ENCODE results near the gene PAAF1. TPM values are rescaled to one million over a fixed set of nuclear protein-coding genes. Genes with fewer than 3 reads are reported as not detected.

PAAF1 gene
- total RNA-seq, 1 experiment from 2014 or later: 8.2 TPM

DNA sequence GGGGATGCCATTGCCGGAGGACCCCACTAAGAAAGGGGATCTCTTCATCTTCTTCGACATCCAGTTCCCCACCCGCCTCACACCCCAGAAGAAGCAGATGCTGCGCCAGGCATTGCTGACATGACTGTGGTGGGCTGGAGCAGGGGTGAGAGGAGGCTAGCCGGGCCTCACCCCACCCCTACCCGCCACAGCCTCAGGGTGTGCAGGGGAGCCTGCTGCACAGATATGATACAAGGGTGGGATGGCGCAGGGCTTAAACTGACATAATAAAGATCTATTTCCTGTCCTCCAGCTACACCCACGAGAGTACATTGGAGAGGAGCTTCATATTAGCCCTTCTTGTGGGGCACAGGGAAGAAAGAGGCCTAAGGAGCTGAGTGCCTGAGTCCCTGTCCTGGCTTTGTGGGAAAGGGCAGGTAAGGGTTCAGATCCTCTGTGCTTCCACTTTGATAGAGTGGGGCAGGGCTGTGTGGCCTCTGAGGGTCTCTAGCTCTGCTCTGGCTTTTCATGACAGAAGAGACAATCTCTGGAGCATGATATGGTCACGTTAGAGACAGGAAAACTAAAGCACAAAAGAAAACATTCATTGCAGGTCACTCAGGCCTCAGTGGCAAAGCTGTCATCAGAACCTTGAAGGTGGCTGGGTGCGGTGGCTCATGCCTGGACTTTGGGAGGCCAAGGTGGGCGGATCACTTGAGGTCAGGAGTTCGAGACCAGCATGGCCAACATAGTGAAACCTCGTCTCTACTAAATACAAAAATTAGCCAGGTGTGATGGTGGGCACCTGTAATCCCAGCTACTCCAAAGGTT, 93.4 kb downstream of the PAAF1 start:
- no peak for DNase-seq (ENCODE audit: extremely low read depth, low read depth)

DNA sequence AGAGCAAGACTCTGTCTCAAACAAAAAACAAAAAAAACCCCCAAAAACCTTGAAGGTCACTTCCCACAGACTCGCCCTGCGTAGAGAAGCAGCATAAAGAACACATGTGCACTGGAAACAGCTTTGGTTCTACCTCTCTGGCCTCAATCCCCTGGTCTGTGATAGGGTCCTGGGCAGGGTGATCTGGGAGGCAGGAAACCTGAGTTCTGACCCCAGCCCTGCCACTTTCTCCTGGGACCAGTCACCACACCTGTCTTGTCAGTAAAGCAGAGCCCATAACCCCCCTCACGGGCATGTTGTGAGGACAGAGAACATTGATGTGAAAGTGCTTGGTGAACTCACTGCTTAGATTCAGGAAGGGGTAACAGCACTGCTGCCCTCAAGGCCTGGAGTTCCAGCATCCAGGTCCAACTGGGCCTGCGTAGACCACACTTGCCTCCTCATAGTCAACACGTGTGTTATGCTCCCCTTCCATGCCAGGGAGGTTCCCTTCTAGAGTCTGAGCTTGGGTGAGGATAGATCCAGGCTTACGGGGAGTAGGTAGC, 94.4 kb downstream of the PAAF1 start:
- no peak for DNase-seq (ENCODE audit: extremely low read depth, low read depth)

DNA sequence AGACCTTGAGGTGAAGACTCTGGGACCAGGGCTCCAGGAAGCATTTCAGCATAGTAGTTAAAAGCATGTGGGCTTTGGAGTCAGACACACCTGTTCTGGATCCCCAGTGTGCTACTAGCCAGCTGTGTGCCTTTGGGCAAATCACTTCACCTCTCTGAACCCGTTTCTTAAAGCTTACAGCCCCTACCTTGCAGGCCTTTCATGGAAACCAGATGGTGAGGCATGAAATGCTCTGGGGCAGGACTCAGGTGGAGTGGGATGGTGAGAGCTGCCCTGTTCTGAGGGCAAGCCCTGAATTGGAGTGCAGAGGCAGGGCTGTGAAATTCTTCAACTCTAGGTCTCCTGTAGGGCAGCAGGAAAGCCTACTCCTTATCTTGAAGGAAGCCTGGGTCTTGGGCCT, 95.4 kb downstream of the PAAF1 start:
- DNase-seq (ENCODE audit: extremely low read depth, low read depth): no peak

DNA sequence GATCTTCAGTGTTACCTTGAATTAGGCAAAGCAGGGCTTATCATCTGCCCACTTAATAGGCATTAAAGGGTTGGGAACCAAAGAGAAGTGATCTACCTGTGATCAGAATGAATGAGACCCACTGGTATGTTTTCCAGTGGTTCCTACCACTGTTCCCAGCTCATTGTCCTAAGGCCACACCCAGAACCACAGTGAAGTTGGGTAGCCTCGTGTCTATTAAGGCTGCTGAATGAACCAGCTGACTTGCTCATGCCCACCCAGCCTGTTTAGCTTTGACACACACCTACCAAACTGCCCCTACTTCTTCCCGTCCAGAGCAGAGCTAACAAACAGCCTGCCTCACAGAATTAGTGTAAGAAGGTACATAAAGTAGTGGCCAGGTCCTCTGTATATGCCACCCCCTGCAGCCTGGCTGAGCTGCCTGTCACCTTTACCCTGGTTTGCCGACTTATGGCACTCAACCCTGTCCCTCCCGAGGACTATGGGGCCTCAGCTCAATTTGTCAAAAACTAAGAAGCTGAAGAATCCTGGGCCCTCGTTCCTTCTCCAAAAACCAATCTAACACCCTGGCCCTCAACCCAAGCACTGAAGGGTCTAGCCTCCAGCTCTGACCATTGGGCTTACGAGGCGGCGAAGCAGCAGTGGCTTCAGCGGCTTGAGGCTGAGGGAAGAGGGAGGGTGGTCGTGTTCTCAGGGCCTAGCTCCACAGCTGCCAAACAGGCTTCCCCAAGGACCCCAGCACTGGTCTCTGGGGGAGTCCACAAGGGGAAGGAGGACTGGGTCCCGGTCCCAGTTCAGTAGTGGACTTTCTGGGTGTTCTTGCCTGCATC, 96.0 kb downstream of the PAAF1 start:
- no peak for DNase-seq (ENCODE audit: extremely low read depth, low read depth)

DNA sequence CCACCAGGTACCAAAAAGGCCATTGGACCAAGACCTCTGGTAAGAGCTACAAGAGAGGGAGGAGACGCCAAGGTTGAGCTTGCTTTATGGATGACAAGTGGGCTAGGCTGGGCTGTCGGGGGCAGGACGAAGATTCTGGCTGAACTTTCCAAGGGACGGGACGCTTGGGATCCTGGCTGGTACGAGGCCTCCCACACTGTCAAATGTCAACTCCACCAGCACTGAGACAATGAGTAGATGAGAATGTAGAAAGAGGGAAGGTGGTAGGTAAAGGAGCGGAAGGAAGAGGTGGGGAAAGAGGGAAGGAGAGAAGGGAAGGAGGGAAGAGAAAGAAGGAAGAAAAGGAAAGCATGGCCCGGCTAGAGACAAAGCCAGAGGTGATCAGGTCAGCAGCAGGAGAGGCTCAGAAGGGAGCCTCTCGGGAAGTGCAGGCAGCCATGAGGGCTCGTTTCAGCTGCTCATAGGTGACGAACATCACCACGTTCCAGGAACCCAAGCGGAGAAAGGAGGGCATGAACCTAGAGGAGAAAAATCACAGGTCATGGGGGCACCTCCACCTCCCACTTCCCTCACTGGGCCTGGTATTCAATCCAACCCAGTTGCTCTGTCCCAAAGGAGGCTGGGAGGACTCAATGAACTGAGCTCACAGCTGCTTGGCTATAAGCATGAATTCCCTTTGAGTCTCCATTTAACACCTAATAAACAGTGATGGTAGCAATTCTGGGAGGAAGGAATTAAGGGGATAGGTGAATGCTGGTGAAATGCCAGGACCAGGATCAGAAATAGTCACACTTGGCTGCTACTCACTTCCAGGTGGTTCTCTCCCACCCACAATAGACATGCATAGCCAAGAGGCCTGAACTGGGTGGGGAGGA, 98.0 kb downstream of the PAAF1 start:
- no peak for DNase-seq (ENCODE audit: extremely low read depth, low read depth)

DNA sequence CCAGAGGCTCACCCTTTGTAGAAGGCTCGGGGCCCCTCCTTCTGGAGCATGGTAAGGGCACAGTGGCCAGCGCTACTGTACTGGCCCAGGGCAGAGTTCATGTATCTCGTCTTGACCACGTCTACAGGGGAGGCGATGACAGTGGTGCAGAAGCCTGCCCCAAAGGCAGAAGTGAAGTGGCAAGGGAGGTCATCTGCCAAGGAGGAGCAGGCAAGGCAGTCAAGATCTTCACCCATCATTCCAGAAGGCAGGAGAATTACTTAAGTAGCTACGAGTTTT, 98.6 kb downstream of the PAAF1 start:
- no peak for DNase-seq (ENCODE audit: extremely low read depth, low read depth)

DNA sequence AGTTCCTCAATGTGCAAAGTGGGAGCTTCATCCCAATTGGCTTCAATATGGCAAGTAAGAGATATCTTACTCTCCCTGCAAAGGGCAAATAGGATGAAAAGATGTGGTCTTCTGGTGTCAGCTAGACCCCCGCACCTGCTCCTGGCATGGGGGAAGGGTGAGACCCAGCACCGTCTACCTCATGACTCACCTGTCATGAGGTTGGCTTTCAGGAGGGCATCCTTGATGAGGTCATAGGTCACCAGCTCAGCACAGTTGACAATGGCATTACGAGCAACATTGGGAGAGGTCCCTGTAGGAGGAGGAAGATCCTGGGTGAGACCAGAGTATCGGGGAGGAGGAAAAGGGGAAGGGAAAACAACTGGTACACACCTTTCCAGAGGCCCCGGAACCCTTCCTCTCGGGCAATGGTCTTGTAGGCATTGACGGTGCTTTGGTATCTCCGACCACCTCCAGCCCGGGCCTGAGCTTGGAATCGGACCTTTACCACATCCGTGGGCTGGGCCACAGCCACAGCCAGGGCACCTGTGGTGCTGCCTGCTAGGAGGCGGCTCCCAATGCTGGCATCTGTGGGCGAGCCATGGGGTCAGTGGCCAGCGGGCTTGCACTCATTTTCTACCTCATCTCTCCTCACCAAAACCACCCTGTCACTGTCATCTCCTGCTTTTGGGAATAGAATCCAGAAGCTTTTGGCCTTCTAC, 99.8 kb downstream of the PAAF1 start:
- no peak for DNase-seq (ENCODE audit: extremely low read depth, low read depth)

DNA sequence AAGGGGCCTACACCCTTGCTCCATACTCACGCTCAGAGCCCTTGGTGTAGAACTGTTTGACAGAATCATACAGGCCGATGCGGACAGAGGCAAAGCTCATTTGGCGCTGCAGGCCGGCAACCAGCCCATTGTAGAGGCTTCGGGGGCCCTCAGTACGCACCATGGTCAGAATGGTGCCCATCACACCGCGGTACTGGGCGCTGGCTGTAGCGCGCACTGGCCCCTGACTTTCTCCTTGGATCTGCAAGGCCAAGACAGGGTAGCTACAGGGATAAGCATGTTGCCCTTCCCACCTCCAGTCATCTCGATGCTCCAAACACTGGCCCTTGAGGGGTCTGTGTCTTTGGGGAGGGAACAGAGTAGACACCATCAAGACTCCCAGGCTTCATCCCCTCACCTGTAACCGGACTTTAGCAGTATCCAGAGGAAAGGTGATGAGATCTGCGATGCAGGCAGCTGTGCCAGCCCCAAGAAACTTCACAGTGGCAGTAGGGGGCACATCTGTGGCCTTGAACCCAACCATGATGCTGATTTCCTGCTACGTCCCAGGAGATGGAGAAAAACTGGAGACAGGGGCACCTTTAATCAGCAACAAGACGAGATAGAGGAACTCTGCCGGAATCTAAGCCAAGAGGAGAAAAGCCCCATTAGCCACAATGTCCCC, 101.2 kb downstream of the PAAF1 start:
- no peak for DNase-seq (ENCODE audit: extremely low read depth, low read depth)

DNA sequence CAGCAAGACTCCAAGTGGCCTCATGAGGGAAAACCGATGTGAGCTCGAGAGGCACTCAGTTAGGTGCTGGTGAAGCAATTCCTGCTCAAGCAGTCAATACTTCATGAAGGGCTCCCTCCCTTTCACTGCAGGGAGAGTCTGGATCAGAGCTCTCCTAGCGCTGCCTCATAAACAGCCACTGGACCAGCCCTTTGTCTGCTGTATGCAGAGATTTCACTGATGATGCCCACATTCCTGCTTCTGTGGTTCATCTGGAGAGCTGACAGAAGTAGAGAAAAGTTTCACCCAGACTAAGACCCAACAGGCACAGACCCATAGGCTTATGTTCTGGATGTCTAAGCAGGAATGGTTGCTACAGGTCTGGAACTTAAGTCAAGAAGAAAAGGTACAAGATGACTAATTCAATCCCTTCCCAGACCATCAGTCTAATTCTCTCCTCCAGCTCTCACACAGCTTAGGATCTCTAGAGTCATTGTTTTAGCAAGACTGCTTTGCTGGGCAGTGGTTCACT, 101.8 kb downstream of the PAAF1 start:
- no peak for DNase-seq (ENCODE audit: extremely low read depth, low read depth)

DNA sequence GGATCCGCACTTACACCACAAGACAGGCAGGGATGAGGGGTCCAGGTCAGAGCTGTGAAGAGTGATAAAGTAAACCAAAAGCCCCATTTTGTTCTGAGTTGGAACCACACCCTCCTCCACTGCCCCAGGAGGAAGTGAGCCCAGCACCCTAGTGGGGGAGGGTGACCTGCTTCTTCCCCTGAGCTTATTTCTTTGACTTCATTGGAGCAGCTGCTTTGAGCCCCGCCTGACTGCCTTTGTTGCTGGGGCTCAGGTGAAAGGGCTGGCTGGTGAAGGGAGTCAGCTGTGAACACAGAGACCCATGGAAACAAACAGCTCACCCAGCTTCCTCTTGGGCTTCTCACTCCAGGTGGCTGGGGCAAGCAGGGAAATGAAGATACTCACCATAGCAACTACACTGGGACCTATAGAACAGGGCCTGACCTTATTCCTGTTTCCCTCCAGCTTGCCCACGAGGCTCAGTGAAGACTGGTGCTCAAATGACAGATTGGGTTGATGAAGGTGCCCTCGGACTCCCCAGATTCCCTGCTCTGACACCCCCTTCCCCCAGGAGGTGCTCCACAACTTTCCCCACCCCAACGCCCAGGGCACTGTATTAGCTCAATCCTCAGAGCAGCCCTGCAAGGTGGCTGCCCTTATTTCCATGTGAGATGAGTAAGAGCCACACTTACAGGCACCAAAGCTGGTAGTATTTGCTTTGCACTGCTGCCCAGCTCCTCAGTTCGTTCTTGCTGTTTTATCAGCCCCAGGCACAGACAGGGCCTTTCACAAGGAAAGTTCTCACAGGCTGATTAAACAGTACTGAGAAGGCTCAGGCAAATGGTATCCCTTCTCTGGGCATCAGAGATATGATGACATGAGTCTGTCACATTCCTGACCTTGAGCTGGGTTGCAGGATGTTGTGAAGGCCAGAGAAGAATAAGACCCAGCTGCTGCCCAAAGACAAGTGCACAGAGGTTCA, 103.5 kb downstream of the PAAF1 start:
- DNase-seq (ENCODE audit: extremely low read depth, low read depth): no peak

Other genes with a start within 250 kb of the PAAF1 start
- 0.15 TPM in 1 of 2 replicates, not detected in the other for gene PLEKHB1, start 230.4 kb upstream of the PAAF1 start, total RNA-seq (2014; rRNA removed; shearing (Covaris generic))
- gene RAB6A, start 115.9 kb upstream of the PAAF1 start, total RNA-seq (2014; rRNA removed; shearing (Covaris generic)): 53.3 and 60.6 TPM in 2 replicates
- gene MRPL48, start 89.1 kb upstream of the PAAF1 start, total RNA-seq (2014; rRNA removed; shearing (Covaris generic)): 49.7 and 53.5 TPM in 2 replicates
- gene COA4, start 153 bp upstream of the PAAF1 start, total RNA-seq (2014; rRNA removed; shearing (Covaris generic)): 60.3 and 63.3 TPM in 2 replicates
- gene DNAJB13, start 74.0 kb downstream of the PAAF1 start, total RNA-seq (2014; rRNA removed; shearing (Covaris generic)): not detected in 2 replicates
- 0.26 and 0.45 TPM in 2 replicates for gene UCP2, start 105.8 kb downstream of the PAAF1 start, total RNA-seq (2014; rRNA removed; shearing (Covaris generic))
- 0.07 TPM in 1 of 2 replicates, not detected in the other for gene UCP3, start 132.1 kb downstream of the PAAF1 start, total RNA-seq (2014; rRNA removed; shearing (Covaris generic))